GM12891 (cell line): ENCODE measurements around the gene TM7SF2.

Source experiments
- PAX5 ChIP-seq: IDR thresholded peaks from 2 replicates; pipeline ENCODE4 v1.6.1; 2011; ENCODE audit warnings: low read length, moderate library complexity, mild to moderate bottlenecking; ENCODE audit not compliant: insufficient read depth, severe bottlenecking
- POLR2A ChIP-seq: IDR thresholded peaks from 2 replicates; pipeline ENCODE4 v1.6.1; 2011; ENCODE audit warnings: low read depth, low read length, control low read depth
- POLR2AphosphoS5 ChIP-seq: IDR thresholded peaks from 2 replicates; pipeline ENCODE4 v1.6.1; 2011; ENCODE audit warnings: low read depth, low read length, control low read depth
- POU2F2 ChIP-seq: IDR thresholded peaks from 2 replicates; pipeline ENCODE4 v1.6.1; 2011; ENCODE audit warnings: low read depth, mild to moderate bottlenecking, control low read depth, low read length, moderate library complexity
- TAF1 ChIP-seq: IDR thresholded peaks from 2 replicates; pipeline ENCODE4 v1.6.1; 2011; ENCODE audit warnings: low read depth, low read length, control low read depth

- TF ChIP-seq TAF1 (no peak), POLR2AphosphoS5 (no peak), PAX5 (no peak), POLR2A (no peak), POU2F2 (no peak)
Observed at GRCh38 chr11:65087827-65088226, 23.8 kb upstream of the TM7SF2 start.
